GM12801 (cell line): ENCODE data around the gene ARHGEF4.

ENCODE experiments used
- TF ChIP-seq, protein P1 (sequence below): IDR thresholded peaks from one replicate; pipeline ENCODE4 v1.5.1; 2011; ENCODE audit warnings: control low read depth; ENCODE audit not compliant: insufficient read length; ENCODE audit errors: extremely low read depth

Gene ARHGEF4

DNA sequence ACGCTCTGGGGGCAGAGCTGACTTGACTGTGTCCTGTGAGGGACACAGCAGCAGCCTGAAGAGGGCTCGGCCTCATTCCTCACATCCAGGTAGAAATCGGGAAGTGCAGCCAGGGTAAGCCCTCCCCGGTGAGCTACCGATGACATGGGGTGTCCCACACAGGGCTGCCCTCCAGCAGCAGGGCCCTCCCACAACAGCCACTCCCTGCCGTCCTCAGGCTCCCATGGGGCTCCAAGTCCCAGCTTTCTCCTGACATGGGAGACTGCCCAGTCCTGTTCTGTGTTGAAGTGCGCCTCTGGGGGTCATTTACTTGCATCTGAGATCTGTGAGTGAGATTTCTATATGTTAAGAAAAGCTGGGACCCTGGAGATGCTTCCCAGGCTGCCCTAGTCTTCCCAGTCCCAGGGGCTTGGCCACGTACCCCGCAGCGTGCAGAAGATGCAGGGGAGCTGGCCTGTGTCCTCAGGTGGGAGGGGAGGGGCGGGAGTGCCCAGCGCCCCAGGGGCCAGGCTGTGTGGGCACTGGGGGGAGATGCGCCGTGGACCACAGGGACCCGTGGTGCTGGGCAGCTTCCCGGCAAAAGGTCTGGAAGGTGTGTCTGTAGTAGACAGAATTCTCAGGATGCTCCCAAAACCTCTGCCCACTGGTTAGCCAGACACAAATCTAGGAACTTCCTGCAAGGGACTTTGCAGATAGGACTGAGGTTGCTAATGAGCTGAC lies 168.7 kb downstream of the ARHGEF4 start:
- TF ChIP-seq, protein P1, sequence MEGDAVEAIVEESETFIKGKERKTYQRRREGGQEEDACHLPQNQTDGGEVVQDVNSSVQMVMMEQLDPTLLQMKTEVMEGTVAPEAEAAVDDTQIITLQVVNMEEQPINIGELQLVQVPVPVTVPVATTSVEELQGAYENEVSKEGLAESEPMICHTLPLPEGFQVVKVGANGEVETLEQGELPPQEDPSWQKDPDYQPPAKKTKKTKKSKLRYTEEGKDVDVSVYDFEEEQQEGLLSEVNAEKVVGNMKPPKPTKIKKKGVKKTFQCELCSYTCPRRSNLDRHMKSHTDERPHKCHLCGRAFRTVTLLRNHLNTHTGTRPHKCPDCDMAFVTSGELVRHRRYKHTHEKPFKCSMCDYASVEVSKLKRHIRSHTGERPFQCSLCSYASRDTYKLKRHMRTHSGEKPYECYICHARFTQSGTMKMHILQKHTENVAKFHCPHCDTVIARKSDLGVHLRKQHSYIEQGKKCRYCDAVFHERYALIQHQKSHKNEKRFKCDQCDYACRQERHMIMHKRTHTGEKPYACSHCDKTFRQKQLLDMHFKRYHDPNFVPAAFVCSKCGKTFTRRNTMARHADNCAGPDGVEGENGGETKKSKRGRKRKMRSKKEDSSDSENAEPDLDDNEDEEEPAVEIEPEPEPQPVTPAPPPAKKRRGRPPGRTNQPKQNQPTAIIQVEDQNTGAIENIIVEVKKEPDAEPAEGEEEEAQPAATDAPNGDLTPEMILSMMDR: no peak

DNA sequence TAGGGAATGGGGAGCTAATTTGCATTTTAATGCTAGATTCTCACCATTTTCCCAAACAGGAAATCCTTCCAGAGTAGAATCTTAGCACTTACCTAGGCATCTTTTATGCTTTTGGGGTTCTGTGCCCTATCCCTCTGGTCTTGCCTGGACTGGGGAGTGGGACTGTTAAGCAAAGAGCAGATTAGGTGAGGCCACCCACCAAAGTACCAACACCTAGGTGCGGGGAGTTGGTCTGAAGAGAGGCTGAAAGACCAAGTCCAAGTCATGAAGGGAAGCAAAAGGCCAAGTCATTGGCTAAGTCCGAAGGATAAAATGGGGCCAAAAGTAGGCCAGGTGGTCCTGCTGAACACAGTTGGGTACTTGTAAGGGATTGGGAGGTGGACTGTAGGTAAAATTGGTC lies 169.8 kb downstream of the ARHGEF4 start:
- TF ChIP-seq, protein P1: no peak

DNA sequence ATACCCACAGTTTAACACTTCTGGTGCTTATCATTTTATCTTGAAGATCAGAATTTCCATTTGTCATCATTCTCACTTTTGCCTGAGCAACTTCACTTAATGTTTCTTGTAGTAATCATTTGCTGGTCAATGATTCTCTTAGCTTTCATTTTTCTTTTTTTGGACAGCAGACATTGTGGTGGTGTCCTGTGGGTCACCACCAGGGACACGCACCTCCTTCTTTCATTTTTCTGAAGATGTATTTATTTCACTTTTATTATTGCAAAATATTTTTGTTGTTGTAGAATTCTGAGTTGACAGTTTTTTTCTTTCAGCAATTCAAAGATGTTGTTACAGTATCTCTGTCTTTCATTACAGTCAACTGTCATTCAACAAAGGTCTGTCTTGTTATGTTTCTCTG lies 172.3 kb downstream of the ARHGEF4 start:
- TF ChIP-seq, protein P1: no peak

DNA sequence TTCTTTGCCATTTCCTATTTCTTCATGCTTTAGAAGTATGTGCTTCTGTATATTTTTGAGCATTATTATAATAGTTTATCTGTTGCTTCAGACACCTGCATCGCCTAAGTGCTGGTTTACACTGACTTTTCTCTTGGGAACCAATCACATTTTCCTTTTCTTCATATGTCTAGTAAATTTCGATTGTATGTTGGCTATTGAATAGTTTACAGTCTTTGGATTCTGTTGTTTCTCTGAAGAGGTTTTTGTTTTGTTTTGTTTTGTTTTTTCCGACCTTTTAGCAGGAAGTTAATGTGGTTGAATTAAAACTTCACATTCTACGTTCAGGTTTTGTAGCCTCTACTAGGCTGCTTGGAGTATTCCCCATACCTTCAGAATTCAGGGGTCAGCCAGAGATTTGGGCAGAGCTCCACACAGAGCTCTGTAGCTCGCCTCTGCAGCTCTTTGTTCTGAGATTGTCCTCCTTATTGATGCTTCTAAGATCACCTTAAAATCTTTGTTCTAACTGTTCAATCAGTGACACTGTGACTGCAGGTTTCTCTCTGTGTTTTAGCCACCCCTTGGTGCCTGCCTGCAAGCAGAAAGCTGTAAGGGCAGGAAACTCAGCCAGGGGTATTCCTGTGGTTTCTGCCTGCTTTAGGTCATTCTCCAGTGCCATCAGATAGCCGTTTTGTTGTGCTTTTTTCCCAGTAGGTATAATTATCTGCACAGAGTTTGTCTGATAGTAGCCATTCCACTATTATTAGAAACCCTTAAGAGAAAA lies 173.2 kb downstream of the ARHGEF4 start:
- TF ChIP-seq, protein P1: no peak

DNA sequence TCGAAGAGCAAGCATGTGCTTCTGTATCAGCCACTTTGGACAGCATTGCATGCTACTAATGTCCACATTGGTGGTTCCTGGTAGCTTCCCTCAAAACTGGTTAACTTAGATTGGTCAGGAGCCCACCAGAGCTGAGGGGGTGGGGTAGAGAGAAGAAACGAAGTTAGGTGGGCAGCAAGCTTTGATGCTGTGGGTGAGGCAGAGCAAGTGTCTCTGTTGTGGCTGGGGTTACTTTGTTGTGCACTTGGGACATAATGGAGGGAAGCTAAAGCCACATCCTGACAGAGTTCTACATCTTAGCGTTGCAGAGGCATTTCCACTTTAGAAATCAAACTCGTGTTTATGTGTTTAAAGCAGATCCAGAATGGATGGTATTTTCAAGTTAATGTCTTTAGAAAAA lies 173.9 kb downstream of the ARHGEF4 start:
- TF ChIP-seq, protein P1: no peak

DNA sequence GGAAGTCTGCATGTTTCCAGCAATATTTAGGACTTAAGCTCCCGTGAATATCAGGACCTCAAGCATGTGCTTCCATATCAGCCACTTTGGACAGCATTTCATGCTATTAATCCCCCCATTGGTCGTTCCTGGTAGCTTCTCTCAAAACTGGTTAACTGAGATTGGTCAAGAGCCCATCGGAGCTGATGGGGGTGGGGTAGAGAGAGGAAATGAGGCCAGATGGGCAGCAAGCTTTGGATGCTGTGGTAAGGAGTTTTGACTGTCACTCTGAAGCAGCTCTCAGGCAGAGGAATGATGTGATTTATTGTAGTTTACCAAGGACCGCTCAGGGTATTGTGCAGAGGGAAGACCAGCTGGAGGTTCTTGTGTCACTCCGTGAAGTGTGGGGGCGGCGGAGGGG lies 174.8 kb downstream of the ARHGEF4 start:
- TF ChIP-seq, protein P1: no peak

DNA sequence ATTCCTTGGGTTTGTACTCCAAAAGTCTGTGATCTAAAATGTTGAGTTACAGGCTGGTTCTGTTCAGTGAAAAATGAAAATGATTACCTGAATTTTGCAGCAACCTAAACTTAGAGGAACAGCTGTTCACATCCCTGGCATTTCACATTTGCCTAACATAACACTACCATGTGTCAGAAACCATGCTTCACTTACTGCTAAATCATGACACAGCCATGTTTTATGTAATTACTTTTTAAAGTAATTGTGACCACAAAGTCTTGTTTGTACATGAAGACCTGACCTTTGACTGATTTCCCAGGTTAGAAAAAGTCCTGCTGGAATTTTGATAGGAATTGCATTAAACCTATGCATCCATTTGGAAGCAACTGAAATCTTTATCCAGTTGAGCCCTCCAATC lies 177.4 kb downstream of the ARHGEF4 start:
- TF ChIP-seq, protein P1: no peak
